ENCODE results near the gene RP2.

Gene RP2

DNA sequence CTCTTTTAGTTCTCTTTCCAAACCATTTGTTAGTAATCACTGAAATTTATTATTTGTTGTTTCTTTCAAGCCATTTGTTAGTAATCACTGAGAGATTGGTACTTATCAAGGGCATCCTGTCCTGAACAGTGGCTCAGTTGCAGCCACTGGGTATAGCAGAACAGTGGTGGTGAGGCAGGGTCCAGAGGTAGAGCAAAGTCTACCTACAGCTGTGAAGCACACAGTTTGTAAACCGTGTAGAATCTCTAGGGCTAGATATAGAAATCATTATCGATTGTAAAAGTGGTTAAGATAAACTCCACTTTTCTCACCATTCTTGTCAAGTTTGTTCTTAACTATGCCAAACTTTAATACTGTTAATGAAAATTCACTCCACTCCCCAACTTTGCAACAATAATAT is 79.4 kb downstream of the RP2 start:
- FAIRE-seq (no peak), DNase-seq (ENCODE audit: insufficient read length, low spot score) (no peak)
- TF ChIP-seq, protein P1, sequence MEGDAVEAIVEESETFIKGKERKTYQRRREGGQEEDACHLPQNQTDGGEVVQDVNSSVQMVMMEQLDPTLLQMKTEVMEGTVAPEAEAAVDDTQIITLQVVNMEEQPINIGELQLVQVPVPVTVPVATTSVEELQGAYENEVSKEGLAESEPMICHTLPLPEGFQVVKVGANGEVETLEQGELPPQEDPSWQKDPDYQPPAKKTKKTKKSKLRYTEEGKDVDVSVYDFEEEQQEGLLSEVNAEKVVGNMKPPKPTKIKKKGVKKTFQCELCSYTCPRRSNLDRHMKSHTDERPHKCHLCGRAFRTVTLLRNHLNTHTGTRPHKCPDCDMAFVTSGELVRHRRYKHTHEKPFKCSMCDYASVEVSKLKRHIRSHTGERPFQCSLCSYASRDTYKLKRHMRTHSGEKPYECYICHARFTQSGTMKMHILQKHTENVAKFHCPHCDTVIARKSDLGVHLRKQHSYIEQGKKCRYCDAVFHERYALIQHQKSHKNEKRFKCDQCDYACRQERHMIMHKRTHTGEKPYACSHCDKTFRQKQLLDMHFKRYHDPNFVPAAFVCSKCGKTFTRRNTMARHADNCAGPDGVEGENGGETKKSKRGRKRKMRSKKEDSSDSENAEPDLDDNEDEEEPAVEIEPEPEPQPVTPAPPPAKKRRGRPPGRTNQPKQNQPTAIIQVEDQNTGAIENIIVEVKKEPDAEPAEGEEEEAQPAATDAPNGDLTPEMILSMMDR (IDR thresholded peaks at IDR 0.05; ENCODE audit: insufficient read depth, missing control alignments): no peak

DNA sequence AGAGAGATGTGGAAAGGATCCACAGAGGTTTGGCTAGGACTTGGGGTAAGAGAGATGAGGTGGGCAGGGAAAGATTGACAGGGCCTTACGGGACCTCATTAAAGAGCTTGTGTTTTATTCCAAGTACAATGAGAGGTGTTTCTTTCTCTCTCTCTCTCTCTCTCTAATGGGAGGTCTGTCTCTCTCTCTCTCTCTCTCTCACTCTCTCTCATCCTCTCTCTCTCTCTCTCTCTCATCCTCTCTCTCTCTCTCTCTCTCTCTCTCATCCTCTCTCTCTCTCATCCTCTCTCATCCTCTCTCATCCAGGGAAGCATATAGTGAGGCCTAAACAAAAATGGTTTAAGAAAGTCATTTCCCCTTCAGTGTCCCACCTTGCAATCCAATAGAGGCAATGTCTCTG is 80.8 kb downstream of the RP2 start:
- FAIRE-seq: no peak
- DNase-seq (ENCODE audit: insufficient read length, low spot score): no peak
- TF ChIP-seq, protein P1 (IDR thresholded peaks at IDR 0.05; ENCODE audit: insufficient read depth, missing control alignments): no peak

DNA sequence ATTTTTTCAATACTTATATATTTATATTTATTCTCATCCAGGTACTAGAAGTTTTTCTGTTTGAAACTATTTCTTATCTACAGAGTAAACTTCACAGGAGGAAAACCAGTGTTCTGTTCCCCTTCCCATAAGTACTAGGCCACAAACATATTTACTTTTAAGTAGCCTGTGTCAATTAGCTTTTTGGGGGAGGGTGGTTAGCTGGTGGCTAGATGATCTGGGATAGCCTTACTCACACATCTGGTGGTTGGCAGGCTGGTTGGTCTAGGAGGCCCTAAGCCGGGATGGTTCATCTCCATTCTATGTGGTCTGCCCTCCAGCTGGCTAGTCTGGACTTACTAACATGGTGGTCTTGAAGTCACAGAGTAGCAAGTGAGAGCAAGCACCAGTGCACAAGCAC is 81.6 kb downstream of the RP2 start:
- DNase-seq (ENCODE audit: insufficient read length, low spot score) (no peak), FAIRE-seq (no peak)
- TF ChIP-seq, protein P1 (IDR thresholded peaks at IDR 0.05; ENCODE audit: insufficient read depth, missing control alignments): no peak

DNA sequence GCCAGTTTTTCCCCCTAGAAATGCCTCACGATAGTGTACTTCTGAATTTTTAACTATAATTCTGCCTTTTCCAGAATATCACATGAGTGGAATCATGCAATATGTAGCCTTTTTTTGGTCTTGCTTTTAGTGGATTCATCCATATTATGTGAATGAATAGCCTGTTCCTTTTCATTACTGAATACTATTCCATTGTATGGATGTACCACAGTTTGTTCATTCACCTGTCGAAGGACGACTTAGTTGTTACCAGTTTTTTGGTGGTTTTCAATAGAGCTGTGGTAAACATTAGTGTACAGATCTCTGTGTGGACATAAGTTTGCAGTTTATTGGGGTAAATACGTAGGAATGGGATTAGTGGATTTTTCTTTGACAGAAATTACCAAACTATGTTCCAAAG is 83.4 kb downstream of the RP2 start:
- FAIRE-seq (no peak), DNase-seq (ENCODE audit: insufficient read length, low spot score) (no peak)
- TF ChIP-seq, protein P1 (IDR thresholded peaks at IDR 0.05; ENCODE audit: insufficient read depth, missing control alignments): no peak

DNA sequence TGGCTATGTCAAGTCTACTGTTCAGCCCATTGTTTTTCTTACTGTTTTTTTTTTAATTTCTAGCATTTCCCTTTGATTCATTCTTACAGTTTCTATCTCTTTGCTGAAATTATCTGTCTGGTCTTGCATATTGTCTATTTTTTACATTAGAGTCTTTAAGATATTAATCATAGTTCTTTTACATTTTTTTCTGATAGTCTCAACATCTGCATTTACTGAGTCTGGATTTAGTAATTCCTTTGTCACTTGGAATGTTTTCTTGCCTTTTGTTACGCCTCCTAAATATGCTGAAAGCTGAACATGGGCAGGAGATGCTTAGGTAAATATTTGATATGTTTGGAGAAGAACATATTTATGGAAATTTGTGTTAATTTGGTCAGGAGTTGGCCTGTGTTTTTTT is 85.8 kb downstream of the RP2 start:
- TF ChIP-seq, protein P1 (IDR thresholded peaks at IDR 0.05; ENCODE audit: insufficient read depth, missing control alignments): no peak
- DNase-seq (ENCODE audit: insufficient read length, low spot score) (no peak), FAIRE-seq (no peak)

DNA sequence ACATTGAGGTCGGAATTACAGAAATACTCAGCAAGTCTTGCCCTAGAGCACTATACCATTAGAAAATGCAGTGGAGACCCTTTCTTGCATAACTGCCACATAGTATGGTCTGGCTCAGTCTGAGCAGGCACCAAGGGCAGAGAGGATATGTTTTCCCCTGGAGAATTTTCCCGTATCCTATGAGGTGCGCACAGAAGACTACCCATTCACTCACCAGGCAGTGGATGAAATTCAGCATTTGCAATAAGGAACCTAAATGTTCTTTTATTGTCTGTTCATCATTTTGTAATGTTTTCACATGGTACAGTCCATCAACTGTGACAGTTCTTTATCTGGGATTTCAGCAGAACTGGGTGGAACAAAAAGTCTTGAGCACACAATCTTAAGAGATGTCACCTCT is 90.9 kb downstream of the RP2 start:
- DNase-seq (ENCODE audit: insufficient read length, low spot score): no peak
- no peak for FAIRE-seq
- TF ChIP-seq, protein P1 (IDR thresholded peaks at IDR 0.05; ENCODE audit: insufficient read depth, missing control alignments): no peak

DNA sequence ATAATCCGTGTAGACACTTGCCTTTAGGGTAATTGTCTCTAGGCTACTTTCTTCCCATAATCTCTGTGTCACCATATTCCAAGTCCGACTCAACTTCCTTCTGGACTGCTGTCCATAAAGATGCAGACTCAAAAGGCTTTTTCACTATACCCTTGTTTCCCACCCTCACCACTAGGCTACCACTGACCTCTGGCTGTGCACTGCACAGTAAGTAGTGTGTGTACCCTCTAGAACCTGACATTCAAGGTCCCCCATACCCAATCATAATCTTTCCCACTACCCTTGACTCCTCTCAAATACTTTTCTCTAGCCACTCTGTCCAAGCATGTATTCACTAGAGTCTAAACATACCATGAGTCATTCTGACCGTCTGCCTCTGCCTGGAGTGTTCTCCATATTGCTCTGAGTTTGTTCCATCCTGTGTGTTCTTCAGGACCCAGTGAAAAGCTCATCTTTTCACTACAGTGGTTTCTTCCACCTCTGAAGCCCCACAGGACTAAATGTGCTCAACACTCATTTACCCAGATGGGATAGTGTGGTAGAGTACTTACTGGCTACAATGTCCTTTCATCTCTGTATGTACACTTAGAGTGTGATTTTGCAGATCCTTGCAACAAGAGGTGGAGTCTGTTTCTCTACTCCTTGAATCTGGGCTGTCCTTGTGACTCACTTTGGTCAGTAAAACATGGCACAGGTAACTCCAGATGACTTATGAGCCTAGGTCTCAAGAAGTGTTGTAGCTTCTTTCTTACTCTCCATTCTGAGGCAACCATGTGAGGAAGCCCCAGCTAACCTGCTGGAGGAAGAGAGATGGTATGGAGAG is 92.8 kb downstream of the RP2 start:
- no peak for DNase-seq (ENCODE audit: insufficient read length, low spot score)
- TF ChIP-seq, protein P1 (IDR thresholded peaks at IDR 0.05; ENCODE audit: insufficient read depth, missing control alignments): no peak
- FAIRE-seq: no peak
